GM19452 (cell line): ENCODE results near the gene ZFYVE16.
"Not testable (repeated sequence)": the region's sequence is repeated elsewhere in the genome, so short reads cannot be mapped to it uniquely, and the experiment has no call there.

Source experiments
- ATAC-seq: cut with Tn5 transposase; IDR thresholded peaks from one replicate; pipeline ENCODE4 v1.9.1; 2021; ENCODE audit not compliant: unreplicated experiment

ZFYVE16 gene

GRCh38 chr5:80407735-80408483 lies at the start of gene ZFYVE16:
Gene ZFYVE16, plus strand, starts transcription at chr5:80408064. Its CDS starts 26,084 bp downstream, at chr5:80434148.
- peak; percentile 83 for ATAC-seq

GRCh38 chr5:80360914-80361444 lies 46.9 kb upstream of the ZFYVE16 start:
- no peak for ATAC-seq

- no peak for ATAC-seq
These were observed 43.0 kb upstream of the ZFYVE16 start for GRCh38 chr5:80364892-80365291.

GRCh38 chr5:80368661-80369480 lies 39.0 kb upstream of the ZFYVE16 start:
- no peak for ATAC-seq

DNA sequence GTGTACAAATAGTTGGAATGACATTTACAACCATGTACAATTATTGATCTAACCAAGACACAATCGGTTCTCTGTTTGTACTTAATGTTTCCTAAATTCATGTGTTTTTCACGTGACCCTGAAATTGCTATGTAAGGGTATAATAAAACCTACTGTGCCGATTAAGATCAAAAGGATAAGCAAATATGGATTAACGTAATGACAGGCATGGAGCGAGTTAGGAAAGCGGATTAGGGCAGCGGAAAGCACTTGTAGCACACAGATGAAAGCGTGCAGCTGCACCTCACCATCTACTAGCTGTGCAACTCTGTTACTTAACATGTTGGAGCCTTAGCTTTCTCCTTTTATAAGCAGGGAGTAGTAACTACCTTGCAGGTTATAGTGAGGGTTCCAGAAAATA lies 38.3 kb upstream of the ZFYVE16 start:
- no peak for ATAC-seq

GRCh38 chr5:80370390-80370789 lies 37.5 kb upstream of the ZFYVE16 start:
- ATAC-seq, result no peak

- no peak for ATAC-seq
These were observed 35.1 kb upstream of the ZFYVE16 start for GRCh38 chr5:80372780-80373179.

GRCh38 chr5:80374188-80374587 lies 33.7 kb upstream of the ZFYVE16 start:
- ATAC-seq, result no peak

- no peak for ATAC-seq
These were observed 31.3 kb upstream of the ZFYVE16 start for GRCh38 chr5:80376557-80376956.

GRCh38 chr5:80382488-80382887 lies 25.4 kb upstream of the ZFYVE16 start:
- no peak for ATAC-seq

GRCh38 chr5:80387063-80387768 lies 20.6 kb upstream of the ZFYVE16 start:
- ATAC-seq, result peak; percentile 87

GRCh38 chr5:80389580-80389979 lies 18.3 kb upstream of the ZFYVE16 start:
- no peak for ATAC-seq

GRCh38 chr5:80390413-80390812 lies 17.5 kb upstream of the ZFYVE16 start:
- not testable (repeated sequence) for ATAC-seq

GRCh38 chr5:80391267-80391666 lies 16.6 kb upstream of the ZFYVE16 start:
- not testable (repeated sequence) for ATAC-seq

DNA sequence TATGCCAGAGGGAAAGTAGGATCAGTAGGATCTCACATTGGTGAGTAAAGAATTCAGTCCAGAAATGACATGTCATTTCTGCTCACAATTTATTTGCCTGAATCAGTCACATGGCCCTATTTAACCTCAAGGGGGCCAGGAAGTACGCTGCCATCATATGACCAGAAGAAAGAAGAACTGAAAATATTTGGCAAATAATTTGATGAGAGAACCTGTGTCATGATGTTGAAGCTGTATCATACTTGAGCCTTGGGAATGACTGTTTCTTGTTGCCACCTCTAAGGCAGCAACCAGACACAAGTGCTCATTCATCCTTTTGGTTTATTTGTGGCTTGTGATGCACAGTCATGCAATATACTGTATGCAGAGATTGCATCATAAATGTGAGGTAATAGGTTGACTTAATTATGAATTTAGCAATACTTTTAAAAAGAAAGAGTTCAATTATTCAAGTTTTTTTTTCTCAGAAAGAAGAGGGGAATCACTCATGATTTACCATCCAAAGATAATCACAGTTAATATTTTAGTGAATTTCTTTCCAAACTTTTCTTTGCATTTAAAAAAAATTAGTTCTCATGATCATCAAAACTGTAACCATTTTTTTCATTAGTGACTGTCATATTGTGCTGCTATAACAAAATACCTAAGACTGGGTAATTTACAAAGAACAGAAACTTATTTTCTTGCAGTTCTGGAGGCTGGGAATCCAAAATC lies 8.2 kb upstream of the ZFYVE16 start:
- ATAC-seq, result peak; percentile 96

GRCh38 chr5:80400368-80400767 lies 7.5 kb upstream of the ZFYVE16 start:
- ATAC-seq, result not testable (repeated sequence)

GRCh38 chr5:80403782-80404181 lies 4.1 kb upstream of the ZFYVE16 start:
- no peak for ATAC-seq

- ATAC-seq, result peak; percentile 26
These were observed 707 bp upstream of the ZFYVE16 start for GRCh38 chr5:80406980-80407734.

GRCh38 chr5:80408484-80409366 lies 861 bp downstream of the ZFYVE16 start:
- ATAC-seq, result no peak
